Measurements from ENCODE around the gene NEDD4L.

DNA sequence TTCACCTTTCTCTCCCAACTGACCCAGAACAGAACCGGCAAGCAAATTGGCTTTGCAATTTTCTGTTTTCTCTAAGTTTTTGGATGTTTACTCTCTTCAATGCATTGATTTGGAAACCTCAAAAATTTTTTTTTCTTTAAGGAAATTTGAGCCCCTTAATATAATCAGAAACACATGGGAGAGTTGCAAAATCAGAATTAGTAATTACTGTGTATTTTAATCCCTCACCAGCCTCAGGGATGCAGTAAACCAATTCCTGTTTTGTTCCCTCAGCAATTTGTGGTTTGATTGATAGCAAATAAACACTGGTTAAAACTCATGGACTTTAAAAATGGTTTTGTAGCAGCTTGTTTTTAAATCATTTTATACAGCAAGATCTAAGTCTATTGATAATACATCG lies 281.5 kb downstream of the NEDD4L start:
- TF ChIP-seq, protein P1, sequence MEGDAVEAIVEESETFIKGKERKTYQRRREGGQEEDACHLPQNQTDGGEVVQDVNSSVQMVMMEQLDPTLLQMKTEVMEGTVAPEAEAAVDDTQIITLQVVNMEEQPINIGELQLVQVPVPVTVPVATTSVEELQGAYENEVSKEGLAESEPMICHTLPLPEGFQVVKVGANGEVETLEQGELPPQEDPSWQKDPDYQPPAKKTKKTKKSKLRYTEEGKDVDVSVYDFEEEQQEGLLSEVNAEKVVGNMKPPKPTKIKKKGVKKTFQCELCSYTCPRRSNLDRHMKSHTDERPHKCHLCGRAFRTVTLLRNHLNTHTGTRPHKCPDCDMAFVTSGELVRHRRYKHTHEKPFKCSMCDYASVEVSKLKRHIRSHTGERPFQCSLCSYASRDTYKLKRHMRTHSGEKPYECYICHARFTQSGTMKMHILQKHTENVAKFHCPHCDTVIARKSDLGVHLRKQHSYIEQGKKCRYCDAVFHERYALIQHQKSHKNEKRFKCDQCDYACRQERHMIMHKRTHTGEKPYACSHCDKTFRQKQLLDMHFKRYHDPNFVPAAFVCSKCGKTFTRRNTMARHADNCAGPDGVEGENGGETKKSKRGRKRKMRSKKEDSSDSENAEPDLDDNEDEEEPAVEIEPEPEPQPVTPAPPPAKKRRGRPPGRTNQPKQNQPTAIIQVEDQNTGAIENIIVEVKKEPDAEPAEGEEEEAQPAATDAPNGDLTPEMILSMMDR (IDR thresholded peaks at IDR 0.05) = no peak
- TF ChIP-seq POLR2A (IDR thresholded peaks at IDR 0.05; ENCODE audit: low read depth) = no peak

Measured in esophagus muscularis mucosa (tissue), 3 donors.